IMR-90 (cell line): ENCODE data around the gene CSH2. TPM values are rescaled to one million over a fixed set of nuclear protein-coding genes. Genes with fewer than 3 reads are reported as not detected.

Experiments used
- ATAC-seq: fragments of 200-7000 bp; cut with Tn5 transposase; 2 replicates; pipeline ENCODE4 v1.9.1; 2020; ENCODE audit warnings: low read depth, mild to moderate bottlenecking, moderate library complexity
- BruUV-seq: library from RNA; stranded (reverse); fragments of 400-500 nt; replicated peaks from 2 replicates; lab custom pipeline; 2021; lab: Mats Ljungman, UMichigan
- CTCF ChIA-PET: fragments of 300-600 bp; formaldehyde crosslinking; extraction: SDS; loops from one replicate; lab custom pipeline; 2021; ENCODE audit warnings: antibody characterized with exemption; lab: Yijun Ruan, JAX
- POLR2A ChIA-PET: fragments of 300-600 bp; sonication (Branson Sonifier 250); formaldehyde crosslinking; loops from one replicate; lab custom pipeline; 2022; ENCODE audit warnings: antibody characterized with exemption; ENCODE audit not compliant: unreplicated experiment; lab: Charles Lee
- DNase-seq: peaks from one replicate; pipeline ENCODE4 v3.0.0; 2013
- H2AFZ ChIP-seq: replicated peaks from 2 replicates; pipeline ENCODE3; 2013; ENCODE audit warnings: low read length, mild to moderate bottlenecking; ENCODE audit not compliant: poor library complexity
- H2AK5ac ChIP-seq: 2 replicates; pipeline ENCODE4 v1.6.1; 2013; ENCODE audit warnings: low read depth, low read length, inconsistent platforms
- H2AK9ac ChIP-seq: replicated peaks from 2 replicates; pipeline ENCODE3; 2013; ENCODE audit warnings: mild to moderate bottlenecking, low read depth, low read length, moderate library complexity; ENCODE audit not compliant: poor library complexity
- H2BK120ac ChIP-seq: 2 replicates; pipeline ENCODE4 v1.6.1; 2013; ENCODE audit warnings: low read depth, low read length, inconsistent platforms
- H2BK15ac ChIP-seq: 3 replicates; pipeline ENCODE4 v1.6.1; 2013; ENCODE audit warnings: low read depth, low read length, inconsistent platforms
- H2BK20ac ChIP-seq: 2 replicates; pipeline ENCODE4 v1.6.1; 2013; ENCODE audit warnings: low read depth, mild to moderate bottlenecking, inconsistent platforms, low read length, moderate library complexity
- H2BK5ac ChIP-seq: 2 replicates; pipeline ENCODE4 v1.6.1; 2013; ENCODE audit warnings: mild to moderate bottlenecking, low read depth, low read length, inconsistent platforms; ENCODE audit not compliant: poor library complexity, severe bottlenecking
- H3K14ac ChIP-seq: replicated peaks from 2 replicates; pipeline ENCODE4 v1.6.1; 2013; ENCODE audit warnings: low read depth, low read length, inconsistent platforms
- H3K18ac ChIP-seq: 2 replicates; pipeline ENCODE4 v1.6.1; 2013; ENCODE audit warnings: low read depth, low read length, control low read depth
- H3K23ac ChIP-seq: 2 replicates; pipeline ENCODE4 v1.6.1; 2013; ENCODE audit warnings: low read depth, low read length, inconsistent platforms
- H3K27ac ChIP-seq: 2 replicates; pipeline ENCODE4 v1.5.1; 2013; ENCODE audit warnings: mild to moderate bottlenecking, control low read depth, low read length; ENCODE audit not compliant: insufficient read depth
- H3K27me3 ChIP-seq: 2 replicates; pipeline ENCODE4 v1.6.1; 2013; ENCODE audit warnings: low read length; ENCODE audit not compliant: control insufficient read depth, insufficient read depth
- H3K36me3 ChIP-seq: 2 replicates; pipeline ENCODE4 v1.6.1; 2013; ENCODE audit warnings: low read length, mixed read lengths; ENCODE audit not compliant: control insufficient read depth, insufficient read depth
- H3K4ac ChIP-seq: 2 replicates; pipeline ENCODE4 v1.6.1; 2013; ENCODE audit warnings: low read depth, low read length, inconsistent platforms
- H3K4me1 ChIP-seq: 2 replicates; pipeline ENCODE4 v1.6.1; 2013; ENCODE audit warnings: low read length, mixed read lengths; ENCODE audit not compliant: control insufficient read depth, insufficient read depth
- H3K4me2 ChIP-seq: 2 replicates; pipeline ENCODE4 v1.6.1; 2013; ENCODE audit warnings: low read depth, mild to moderate bottlenecking, control low read depth, low read length, moderate library complexity
- H3K4me3 ChIP-seq: 2 replicates; pipeline ENCODE4 v1.5.1; 2013; ENCODE audit warnings: low read depth, mild to moderate bottlenecking, control low read depth, low read length, moderate library complexity; ENCODE audit not compliant: insufficient read depth
- H3K56ac ChIP-seq: 2 replicates; pipeline ENCODE4 v1.6.1; 2013; ENCODE audit warnings: low read length, inconsistent platforms; ENCODE audit not compliant: insufficient read depth; ENCODE audit errors: extremely low read depth
- H3K79me1 ChIP-seq, 2 experiments: 2 replicates each; pipeline ENCODE4 v1.6.1; 2013; ENCODE audit warnings: low read length in 2 of 2, inconsistent platforms in 1 of 2, low read depth in 1 of 2
- H3K9ac ChIP-seq: 2 replicates; pipeline ENCODE4 v1.6.1; 2013; ENCODE audit warnings: low read depth, low read length, control low read depth
- H3K9me1 ChIP-seq: 2 replicates; pipeline ENCODE4 v1.6.1; 2013; ENCODE audit warnings: low read length, inconsistent platforms; ENCODE audit not compliant: insufficient read depth
- H3K9me3 ChIP-seq: 2 replicates; pipeline ENCODE4 v1.6.1; 2013; ENCODE audit warnings: low read length; ENCODE audit not compliant: control insufficient read depth, insufficient read depth
- H4K20me1 ChIP-seq: 2 replicates; pipeline ENCODE4 v1.6.1; 2013; ENCODE audit warnings: low read length, inconsistent platforms; ENCODE audit not compliant: insufficient read depth
- H4K5ac ChIP-seq: 2 replicates; pipeline ENCODE4 v1.6.1; 2013; ENCODE audit warnings: mild to moderate bottlenecking, low read depth, low read length, control low read depth
- H4K8ac ChIP-seq, 2 experiments: 2 replicates each; pipeline ENCODE4 v1.6.1; 2013; ENCODE audit warnings: low read depth in 2 of 2, low read length in 2 of 2, control low read depth in 1 of 2, inconsistent platforms in 1 of 2
- H4K91ac ChIP-seq: 2 replicates; pipeline ENCODE4 v1.6.1; 2013; ENCODE audit warnings: low read depth, low read length, inconsistent platforms; ENCODE audit not compliant: insufficient read depth
- CEBPB ChIP-seq: IDR thresholded peaks from 2 replicates; pipeline ENCODE4 v1.6.1; 2012; ENCODE audit warnings: low read depth, low read length, improper control_type of control experiment
- MAFK ChIP-seq: IDR thresholded peaks from 2 replicates; pipeline ENCODE4 v1.6.1; 2012; ENCODE audit warnings: low read depth, low read length, improper control_type of control experiment
- MAZ ChIP-seq: IDR thresholded peaks from 2 replicates; pipeline ENCODE4 v1.6.1; 2012; ENCODE audit warnings: low read depth, mild to moderate bottlenecking, low read length, improper control_type of control experiment, moderate library complexity, borderline replicate concordance
- NFE2L2 ChIP-seq: fragments of 150-350 bp; IDR thresholded peaks from 2 replicates; pipeline ENCODE4 v1.6.1; 2016; ENCODE audit warnings: low read depth, mild to moderate bottlenecking, low read length
- RCOR1 ChIP-seq: IDR thresholded peaks from 2 replicates; pipeline ENCODE4 v1.6.1; 2012; ENCODE audit warnings: mild to moderate bottlenecking, low read length, improper control_type of control experiment; ENCODE audit not compliant: insufficient replicate concordance
- SMC3 ChIP-seq: fragments of 150-350 bp; IDR thresholded peaks from 2 replicates; pipeline ENCODE4 v1.6.1; 2016; ENCODE audit warnings: low read depth, mild to moderate bottlenecking, antibody characterized with exemption, low read length, moderate library complexity
- WGBS, 2 experiments: methylation state at CpG; one replicate each; pipeline versions ENCODE4 v1.1.5 to v1.1.7; 2013; ENCODE audit warnings: missing lambda C conversion rate in 2 of 2; ENCODE audit not compliant: insufficient read length in 1 of 2; ENCODE audit errors: extremely low coverage in 2 of 2; 5-methylcytosine and 5-hydroxymethylcytosine counted together
- dilution Hi-C: fragments of 300-500 bp; cut with HindIII; formaldehyde crosslinking; loops from one replicate; pipeline ENCODE4 v1.14.3; 2018; ENCODE audit warnings: low sequenced_read_pairs; ENCODE audit not compliant: unreplicated experiment
- in situ Hi-C: fragments of 300-500 bp; cut with MboI; formaldehyde crosslinking; loops from 3 replicates; pipeline ENCODE4 v1.14.3; 2019; ENCODE audit warnings: low sequenced_read_pairs, inconsistent platforms, mixed read lengths
- intact Hi-C: fragments of 100-400 bp; cut with micrococcal nuclease; formaldehyde crosslinking; loops from 2 replicates; pipeline ENCODE4 v1.10.0; 2022
- polyA plus RNA-seq, 3 experiments: library from polyadenylated mRNA; depleted of rRNA; stranded (reverse); fragments of >200 nt; gene quantifications; 2 replicates each; pipeline ENCODE4 v1.2.3, GENCODE V29; 2012; ENCODE audit warnings: low replicate concordance in 1 of 3
- total RNA-seq: library from RNA; depleted of rRNA; stranded (reverse); fragments of >200 nt; gene quantifications from 2 replicates; pipeline ENCODE4 v1.2.3, GENCODE V29; 2012

CSH2 gene
- total and polyA plus RNA-seq, 2 of the 4 experiments (the other 2 are of a cell fraction) = not detected

DNA sequence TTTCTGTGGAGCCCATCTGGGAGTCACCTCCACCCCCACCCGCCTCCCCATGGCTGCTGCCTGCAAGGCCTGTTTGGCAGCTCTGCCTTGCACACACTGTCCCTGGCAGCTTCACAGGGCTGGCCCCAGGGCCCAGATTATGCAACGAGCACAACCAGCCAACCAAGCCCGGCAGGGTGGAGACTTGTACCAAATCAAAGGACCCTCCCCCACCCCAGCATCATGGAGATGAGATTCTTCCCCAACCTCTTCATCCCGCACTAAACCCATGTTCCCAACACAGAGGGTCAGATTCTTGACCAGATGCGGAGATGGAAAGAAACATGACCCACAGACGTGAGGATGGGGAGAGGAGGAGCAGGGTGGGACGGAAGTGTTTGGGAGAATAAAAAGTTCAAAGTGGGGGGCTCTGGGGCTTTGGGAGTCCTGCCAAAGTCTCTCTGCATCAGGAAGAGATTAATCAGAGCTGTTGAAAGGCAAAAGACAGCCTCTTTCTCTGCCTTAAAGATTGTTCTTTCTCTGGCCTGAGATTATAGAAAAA lies 34.8 kb downstream of the CSH2 start:
- POLR2A ChIA-PET = interaction anchor here (0.7 kb wide), 2 partner anchors 11 to 668 kb away, joined by 5 to 10 read pairs; partner anchors contain the start of gene CEP95

More for the DNA sequence above, 34.8 kb downstream of the CSH2 start:
- H2AFZ ChIP-seq = no peak overlapping the region
- no peak overlapping the region for H4K8ac ChIP-seq
- no peak overlapping the region for H4K91ac ChIP-seq
- TF ChIP-seq RCOR1 (no peak), SMC3 (no peak), MAFK (no peak), MAZ (no peak), NFE2L2 (no peak), CEBPB (peak; percentile 62)
- DNase-seq = peak; percentile 45
- no peak overlapping the region for H2BK120ac ChIP-seq
- BruUV-seq = no TSS peak
- peak overlapping the region; percentile 58 for H2AK9ac ChIP-seq
- H3K56ac ChIP-seq = no peak overlapping the region
- in situ Hi-C loops = no loop called here
- peaks cover 12% of the 10 kb centered on the region for H3K9me1 ChIP-seq
- intact Hi-C loops = no loop called here
- H2BK20ac ChIP-seq = no peak overlapping the region
- H4K5ac ChIP-seq = no peak overlapping the region
- no peak overlapping the region for H2BK15ac ChIP-seq
- H3K4ac ChIP-seq = no peak overlapping the region
- H2AK5ac ChIP-seq = no peak overlapping the region; the same call in 1 of the 2 replicates
- CTCF ChIA-PET = no interaction called here
- no peak for ATAC-seq
- 0 out of 2 replicates have a peak overlapping the region, but pooled peaks have one; percentile 45 for H3K23ac ChIP-seq
- no peaks in the 10 kb centered on the region for H3K9me3 ChIP-seq
- peaks cover 26% of the 10 kb centered on the region for H3K36me3 ChIP-seq
- no peak overlapping the region; the same call in 1 of the 2 replicates for H3K14ac ChIP-seq
- H2BK5ac ChIP-seq = no peak overlapping the region
- no peaks in the 10 kb centered on the region for H3K27me3 ChIP-seq
- H3K18ac ChIP-seq = no peak overlapping the region
- no peak overlapping the region for H3K9ac ChIP-seq
- H3K79me1 ChIP-seq = peaks cover 12 to 79% of the 10 kb centered on the region in 2 experiments; a peak in 3 of 4 replicates
- H3K27ac ChIP-seq = peak overlapping the region; percentile 44; the same call in 1 of the 2 replicates
- no CpG with 5 or more reads among the region's 7 CpGs for WGBS, 2 experiments
- dilution Hi-C loops = no loop called here
- peak overlapping the region; percentile 25 for H3K4me2 ChIP-seq
- H4K20me1 ChIP-seq = peaks cover 49% of the 10 kb centered on the region
- H3K4me3 ChIP-seq = no peak overlapping the region
- H3K4me1 ChIP-seq = peaks cover 21% of the 10 kb centered on the region
